H7 (cell line): Measurements from ENCODE around the gene SP1. TPM values are rescaled to one million over a fixed set of nuclear protein-coding genes. Genes with fewer than 3 reads are reported as not detected.
"Not testable (repeated sequence)": the region's sequence is repeated elsewhere in the genome, so short reads cannot be mapped to it uniquely, and the experiment has no call there.

Experiments
- DNase-seq: peaks from one replicate; pipeline ENCODE4 v3.0.0; 2012
- H3K27me3 ChIP-seq: 2 replicates; pipeline ENCODE4 v1.6.0; 2011; ENCODE audit warnings: mild to moderate bottlenecking, low read length; ENCODE audit not compliant: control insufficient read depth, insufficient read depth
- H3K36me3 ChIP-seq: replicated peaks from 2 replicates; pipeline ENCODE4 v1.5.1; 2011; ENCODE audit warnings: low read length; ENCODE audit not compliant: control insufficient read depth, insufficient read depth
- H3K4me3 ChIP-seq: 2 replicates; pipeline ENCODE4 v1.5.1; 2011; ENCODE audit warnings: low read depth, mild to moderate bottlenecking, control low read depth, low read length, moderate library complexity; ENCODE audit not compliant: insufficient read depth
- total RNA-seq: library from RNA; depleted of rRNA; stranded (reverse); fragments of >200 nt; shearing (Covaris generic); gene quantifications from 2 replicates; pipeline ENCODE4 v1.2.3, GENCODE V29; 2014

Gene SP1
- total RNA-seq, 1 experiment from 2014 or later: 46.7 TPM

DNA sequence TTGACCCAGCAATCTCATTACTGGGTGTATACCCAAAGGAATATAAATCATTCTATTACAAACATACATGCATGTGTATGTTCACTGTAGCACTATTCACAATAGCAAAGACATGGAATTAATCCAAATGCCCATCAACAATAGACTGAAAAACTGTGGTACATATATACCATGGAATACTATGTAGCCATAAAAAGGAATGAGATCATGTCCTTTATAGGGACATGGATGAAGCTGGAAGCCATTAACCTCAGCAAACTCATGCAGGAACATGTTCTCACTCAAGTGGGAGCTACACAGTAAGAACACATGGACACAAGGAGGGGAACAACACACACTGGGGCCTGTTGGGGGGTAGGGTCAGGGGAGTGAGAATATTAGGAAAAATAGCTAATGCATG is 59.6 kb downstream of the SP1 start:
- not testable (repeated sequence) for DNase-seq, H3K27me3 ChIP-seq, H3K36me3 ChIP-seq, H3K4me3 ChIP-seq

DNA sequence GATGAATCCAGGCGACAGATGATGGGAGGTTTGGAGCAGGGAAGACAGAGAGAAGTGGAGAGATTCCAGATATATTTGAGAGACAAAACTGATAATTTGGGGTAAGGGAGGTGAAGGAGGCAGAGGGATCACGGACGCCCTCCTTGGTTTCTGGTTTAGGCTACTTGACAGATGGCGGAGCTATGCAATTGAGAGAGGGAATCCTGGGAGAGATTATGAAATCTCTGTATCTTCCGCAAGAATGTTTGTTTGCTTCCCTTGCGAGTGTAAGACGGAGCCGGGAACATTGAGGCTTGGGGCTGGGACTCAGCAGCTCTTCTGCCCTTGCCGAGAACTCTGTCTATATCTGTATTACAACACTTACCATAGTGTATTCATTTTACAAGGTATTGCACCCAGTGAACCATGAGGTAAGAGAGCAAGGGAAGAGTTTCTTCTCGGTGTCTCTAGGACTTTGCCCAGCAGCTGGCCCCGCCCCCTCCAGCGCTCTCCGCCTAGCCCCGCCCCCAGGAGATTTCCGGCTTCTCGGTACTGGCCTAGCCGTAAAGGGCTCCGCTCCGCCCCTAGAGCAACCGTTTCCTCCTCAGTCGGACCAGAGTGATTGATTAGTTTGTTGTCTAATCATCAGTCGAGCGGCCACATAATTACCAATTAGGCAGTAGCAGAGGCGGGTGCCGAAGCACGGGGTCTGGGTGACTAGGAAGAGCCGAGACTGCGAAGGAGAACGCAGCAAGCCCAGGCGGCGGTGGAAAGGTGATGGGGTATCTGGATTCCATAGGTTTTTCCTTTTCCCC is 61.3 kb downstream of the SP1 start, which contains the start of gene PRR13:
Gene PRR13, plus strand, starts transcription at position 695 of the 794 bp plus-strand sequence. CDS start 981 bp downstream, outside the sequence.
- H3K4me3 ChIP-seq: peak within 1 kb of the TSS; percentile 85
- H3K36me3 ChIP-seq: peaks cover 7% of the 10 kb centered on the region
- H3K27me3 ChIP-seq: no peaks in the 10 kb centered on the region
- DNase-seq: peak; percentile 98

GRCh38 chr12:53443955-53444354 is 64.0 kb downstream of the SP1 start:
- Histone ChIP-seq H3K27me3 (no peaks in the 10 kb centered on the region), H3K36me3 (peaks cover 9% of the 10 kb centered on the region), H3K4me3 (no peak overlapping the region)
- DNase-seq: no peak

GRCh38 chr12:53444593-53445325 is 64.8 kb downstream of the SP1 start:
- not testable (repeated sequence) for H3K4me3 ChIP-seq, H3K36me3 ChIP-seq, H3K27me3 ChIP-seq, DNase-seq

DNA sequence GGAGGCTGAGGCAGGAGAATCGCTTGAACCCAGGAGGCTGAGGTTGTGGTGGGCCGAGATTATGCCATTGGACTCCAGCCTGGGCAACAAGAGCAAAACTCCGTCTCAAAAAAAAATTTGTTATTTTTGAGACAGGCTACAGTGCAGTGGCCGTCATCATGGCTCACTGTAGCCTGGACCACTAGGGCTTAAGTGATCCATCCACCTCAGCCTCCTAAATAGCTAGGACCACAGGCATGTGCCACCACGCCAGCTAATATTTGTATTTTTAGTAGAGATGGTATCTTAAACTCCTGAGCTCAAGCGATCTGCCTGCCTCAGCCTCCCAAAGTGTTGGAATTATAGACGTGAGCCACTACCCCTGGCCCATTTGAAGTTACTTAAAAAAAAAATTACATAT is 71.0 kb downstream of the SP1 start:
- no peak for DNase-seq
- no peak overlapping the region for H3K4me3 ChIP-seq
- peaks cover 21% of the 10 kb centered on the region for H3K36me3 ChIP-seq
- H3K27me3 ChIP-seq: no peaks in the 10 kb centered on the region

DNA sequence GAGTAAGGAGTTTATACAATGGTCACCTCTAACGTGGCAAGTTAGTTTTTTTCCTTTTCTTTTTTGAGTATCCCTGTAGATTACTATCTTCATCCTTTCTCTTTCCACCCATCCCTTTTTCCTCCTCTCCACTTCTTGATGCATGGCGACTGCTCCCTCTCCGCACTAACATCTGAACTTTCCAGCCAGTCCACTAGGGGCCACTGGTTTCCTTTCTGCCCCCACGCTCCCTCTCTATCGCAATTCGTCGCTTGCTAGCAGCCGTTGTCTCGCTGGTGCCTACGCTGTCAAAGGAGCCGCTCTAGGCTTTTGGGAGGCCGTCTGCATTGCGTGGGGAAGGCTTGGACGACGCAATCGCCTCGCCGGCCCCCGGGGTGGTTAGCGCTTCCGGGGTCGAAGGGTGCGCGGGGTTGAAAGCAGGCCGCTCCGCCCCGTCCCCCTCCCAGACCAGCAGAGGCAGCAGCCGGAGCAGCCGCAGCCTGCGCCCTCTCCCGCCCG is 71.7 kb downstream of the SP1 start, which contains the start of gene PCBP2:
Gene PCBP2, plus strand, starts transcription at position 442 of the 498 bp plus-strand sequence. CDS start 2,699 bp downstream, outside the sequence.
- Histone ChIP-seq H3K36me3 (peaks cover 24% of the 10 kb centered on the region), H3K4me3 (peak within 1 kb of the TSS; percentile 90)
- peak; percentile 97 for DNase-seq

GRCh38 chr12:53452159-53453077 is 72.4 kb downstream of the SP1 start:
- Histone ChIP-seq H3K27me3 (no peaks in the 10 kb centered on the region), H3K4me3 (peak overlapping the region; percentile 90), H3K36me3 (peaks cover 31% of the 10 kb centered on the region)
- DNase-seq: peak; percentile 96

More for the DNA sequence above, 71.7 kb downstream of the SP1 start, which contains the start of gene PCBP2:
- no peaks in the 10 kb centered on the region for H3K27me3 ChIP-seq

DNA sequence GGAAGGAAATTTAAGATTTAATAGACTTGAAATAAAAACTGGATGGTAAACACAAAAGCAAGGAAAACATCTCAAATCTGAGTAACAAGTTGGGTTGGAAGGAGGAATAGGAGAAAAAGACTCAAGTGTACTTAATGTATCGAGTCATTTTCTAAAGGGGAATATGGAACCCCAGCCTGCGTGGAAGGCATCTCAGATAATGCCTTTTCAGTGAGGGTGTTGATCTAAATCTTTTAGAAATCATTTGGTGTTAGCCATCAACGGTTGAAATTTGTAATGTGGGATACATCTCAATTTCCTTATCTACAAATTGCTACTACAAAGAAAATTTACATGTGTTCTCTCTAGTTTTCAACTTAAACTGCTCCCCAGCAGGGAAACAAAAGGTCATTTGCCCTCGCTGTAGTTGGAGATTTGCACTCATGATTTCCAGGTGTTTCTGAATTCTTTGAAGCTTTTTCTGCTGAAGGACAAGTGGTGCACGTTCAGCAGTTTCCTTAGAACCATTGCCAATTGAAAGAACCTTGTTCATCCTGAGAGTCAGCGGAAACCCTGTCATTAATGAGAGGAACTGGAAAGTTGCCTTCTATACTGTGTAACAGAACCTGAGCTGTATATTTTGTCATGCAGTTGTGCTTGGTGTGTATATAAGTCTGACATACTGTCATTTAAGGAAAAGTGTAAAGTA is 74.1 kb downstream of the SP1 start:
- no peak for DNase-seq
- H3K27me3 ChIP-seq: no peaks in the 10 kb centered on the region
- no peak overlapping the region for H3K4me3 ChIP-seq
- peaks cover 43% of the 10 kb centered on the region for H3K36me3 ChIP-seq

GRCh38 chr12:53454707-53455106 is 74.7 kb downstream of the SP1 start:
- DNase-seq: no peak
- Histone ChIP-seq H3K4me3 (no peak overlapping the region), H3K27me3 (no peaks in the 10 kb centered on the region), H3K36me3 (peaks cover 47% of the 10 kb centered on the region)

DNA sequence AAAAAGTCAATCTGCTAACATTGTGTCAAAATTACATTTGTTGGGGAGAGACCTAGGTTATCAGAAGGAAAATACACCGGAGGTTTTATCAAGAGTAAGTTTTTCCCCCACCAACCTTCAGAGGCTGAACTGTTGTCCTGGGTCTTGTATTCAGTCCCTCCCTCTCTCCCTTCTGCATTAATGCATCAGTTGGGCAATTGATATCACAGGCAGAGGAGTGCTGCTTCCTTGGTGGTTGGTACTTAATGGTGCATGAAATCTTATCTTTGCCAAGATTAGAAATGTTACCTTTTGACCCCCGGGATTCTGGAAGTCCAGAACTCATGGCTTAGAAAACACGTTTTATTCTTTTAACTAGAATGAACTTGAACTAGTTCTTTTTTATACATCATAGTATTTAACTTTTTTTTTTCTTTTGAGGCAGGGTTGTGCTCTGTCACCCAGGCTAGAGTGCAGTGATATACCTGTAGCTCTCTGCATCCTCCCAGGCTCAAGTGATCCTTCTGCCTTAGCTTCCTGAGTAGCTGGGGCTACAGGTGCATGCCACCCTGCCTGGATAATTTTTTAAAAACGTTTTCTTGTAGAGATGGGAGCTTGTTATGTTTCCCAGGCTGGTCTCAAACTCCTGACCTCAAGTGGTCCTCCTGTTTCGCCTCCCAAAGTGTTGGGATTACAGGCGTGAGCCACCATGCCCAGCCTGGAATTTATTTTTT is 76.8 kb downstream of the SP1 start:
- DNase-seq: no peak
- Histone ChIP-seq H3K4me3 (no peak overlapping the region), H3K27me3 (no peaks in the 10 kb centered on the region), H3K36me3 (peaks cover 65% of the 10 kb centered on the region)

DNA sequence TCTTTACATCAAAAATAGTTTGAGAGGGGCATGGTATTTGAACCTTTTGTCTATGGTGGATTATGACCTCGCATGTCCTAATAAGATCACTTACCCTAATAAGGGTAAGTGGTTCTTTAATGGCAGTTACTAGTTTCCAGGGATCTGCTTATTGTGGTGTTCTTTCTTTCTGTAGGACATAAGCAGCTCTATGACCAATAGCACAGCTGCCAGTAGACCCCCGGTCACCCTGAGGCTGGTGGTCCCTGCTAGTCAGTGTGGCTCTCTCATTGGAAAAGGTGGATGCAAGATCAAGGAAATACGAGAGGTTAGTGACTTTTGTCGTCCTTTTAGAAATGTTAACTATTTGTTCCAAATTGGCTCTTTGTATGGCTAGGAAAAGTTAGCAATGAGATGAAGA is 79.1 kb downstream of the SP1 start:
- no peak for DNase-seq
- H3K36me3 ChIP-seq: peaks cover 83% of the 10 kb centered on the region
- H3K27me3 ChIP-seq: no peaks in the 10 kb centered on the region

DNA sequence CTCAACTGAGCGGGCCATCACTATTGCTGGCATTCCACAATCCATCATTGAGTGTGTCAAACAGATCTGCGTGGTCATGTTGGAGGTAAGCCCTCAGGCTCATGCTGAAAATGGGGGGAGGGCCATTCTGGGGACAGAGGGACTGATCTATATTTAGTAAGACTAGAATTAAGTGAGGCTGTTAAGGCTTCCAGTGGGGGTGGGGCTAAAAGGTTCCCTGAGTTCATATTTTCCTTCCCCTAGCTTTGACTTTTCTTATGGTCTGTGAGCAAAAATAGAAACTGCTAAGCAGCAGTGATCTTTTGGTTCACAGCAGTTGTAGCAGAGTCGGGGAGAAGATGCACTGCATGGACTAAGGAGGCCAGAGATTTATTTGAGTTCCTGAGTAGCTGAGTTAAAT is 81.1 kb downstream of the SP1 start:
- peaks cover 81% of the 10 kb centered on the region for H3K36me3 ChIP-seq
- no peaks in the 10 kb centered on the region for H3K27me3 ChIP-seq
- no peak overlapping the region for H3K4me3 ChIP-seq
- DNase-seq: no peak

More for the DNA sequence above, 79.1 kb downstream of the SP1 start:
- H3K4me3 ChIP-seq: no peak overlapping the region

DNA sequence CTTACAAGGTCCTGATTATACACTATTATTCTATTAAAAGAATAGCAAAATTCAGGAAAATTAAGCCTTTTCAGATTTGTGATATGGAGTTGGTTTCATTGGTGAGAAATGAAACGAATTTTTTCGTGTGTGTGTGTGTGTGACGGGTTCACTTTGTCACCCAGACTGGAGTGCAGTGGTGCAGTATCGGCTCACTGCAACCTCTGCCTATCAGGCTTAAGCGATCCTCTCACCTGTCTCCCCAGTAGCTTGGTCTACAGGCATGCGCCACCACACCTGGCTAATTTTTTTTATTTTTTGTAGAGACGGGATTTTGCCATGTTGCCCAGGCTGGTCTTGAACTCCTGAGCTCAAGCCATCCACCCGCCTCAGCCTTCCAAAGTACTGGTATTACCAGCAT is 81.6 kb downstream of the SP1 start:
- no peak for DNase-seq
- no peak overlapping the region for H3K4me3 ChIP-seq
- H3K36me3 ChIP-seq: peaks cover 83% of the 10 kb centered on the region
- H3K27me3 ChIP-seq: no peaks in the 10 kb centered on the region
